Naive thymus-derived CD4-positive, alpha-beta T cell (primary cell): ENCODE data around the gene TRIL. TPM values are rescaled to one million over a fixed set of nuclear protein-coding genes. Genes with fewer than 3 reads are reported as not detected.

ENCODE experiments used
- ATAC-seq: fragments of 150-1000 bp; cut with Tn5 transposase; 2 replicates; pipeline ENCODE4 v1.10.0; 2021; ENCODE audit warnings: mild to moderate bottlenecking, moderate library complexity
- CTCF ChIA-PET: fragments of 350-600 bp; sonication (Branson Sonifier 250); formaldehyde crosslinking; loops from one replicate; lab custom pipeline; 2021; ENCODE audit warnings: antibody characterized with exemption; lab: Charles Lee
- POLR2A ChIA-PET: fragments of 350-600 bp; sonication (Branson Sonifier 250); formaldehyde crosslinking; loops from one replicate; lab custom pipeline; 2021; ENCODE audit warnings: antibody characterized with exemption, inconsistent platforms; lab: Charles Lee
- DNase-seq, 9 donors: peaks; one replicate each; pipeline versions ENCODE4 v3.0.0 to v3.0.0-alpha.2; 2020 to 2022; ENCODE audit warnings: mixed read lengths in 1 of 9
- H3K27ac ChIP-seq: one replicate; pipeline ENCODE4 v1.7.0; 2013; ENCODE audit warnings: mild to moderate bottlenecking, low read depth, low read length, moderate library complexity
- H3K27me3 ChIP-seq, 2 donors: one replicate each; pipeline ENCODE4 v1.7.0; 2013; ENCODE audit warnings: low read length in 2 of 2, mild to moderate bottlenecking in 2 of 2, moderate library complexity in 2 of 2; ENCODE audit not compliant: control insufficient read depth in 2 of 2, insufficient read depth in 2 of 2
- H3K36me3 ChIP-seq, 3 experiments: 1 replicate in 2 of 3; 2 replicates in 1 of 3; pipeline ENCODE4 v1.7.0; 2013; ENCODE audit warnings: low read length in 3 of 3, mild to moderate bottlenecking in 3 of 3, moderate library complexity in 1 of 3; ENCODE audit not compliant: insufficient read depth in 3 of 3, control insufficient read depth in 2 of 3
- H3K4me1 ChIP-seq, 2 donors: one replicate each; pipeline ENCODE4 v1.7.0; 2013; ENCODE audit warnings: low read length in 2 of 2, mild to moderate bottlenecking in 2 of 2, moderate library complexity in 1 of 2; ENCODE audit not compliant: control insufficient read depth in 2 of 2, insufficient read depth in 2 of 2
- H3K4me3 ChIP-seq: 2 replicates; pipeline ENCODE4 v1.7.0; 2013; ENCODE audit warnings: mild to moderate bottlenecking, low read length
- H3K9me3 ChIP-seq, 3 experiments: 1 replicate in 2 of 3; 2 replicates in 1 of 3; pipeline ENCODE4 v1.7.0; 2013; ENCODE audit warnings: low read length in 3 of 3; ENCODE audit not compliant: control insufficient read depth in 2 of 3
- H3K27ac Mint-ChIP-seq, 9 donors: one replicate each; pipeline ENCODE4 v1.8.0; 2020 to 2022; ENCODE audit warnings: mixed read lengths in 9 of 9, mild to moderate bottlenecking in 8 of 9, moderate library complexity in 5 of 9, inconsistent platforms in 2 of 9
- H3K27me3 Mint-ChIP-seq, 5 donors: one replicate each; pipeline ENCODE4 v1.8.0; 2021 to 2022; ENCODE audit warnings: mixed read lengths in 5 of 5, mild to moderate bottlenecking in 1 of 5
- H3K36me3 Mint-ChIP-seq, 5 donors: one replicate each; pipeline ENCODE4 v1.8.0; 2020 to 2022; ENCODE audit warnings: mixed read lengths in 5 of 5, mild to moderate bottlenecking in 3 of 5, inconsistent platforms in 1 of 5
- H3K4me1 Mint-ChIP-seq, 7 donors: one replicate each; pipeline ENCODE4 v1.8.0; 2020 to 2022; ENCODE audit warnings: mixed read lengths in 7 of 7, mild to moderate bottlenecking in 3 of 7, inconsistent platforms in 1 of 7
- H3K4me3 Mint-ChIP-seq, 10 donors: one replicate each; pipeline ENCODE4 v1.8.0; 2020 to 2022; ENCODE audit warnings: mild to moderate bottlenecking in 10 of 10, mixed read lengths in 10 of 10, moderate library complexity in 6 of 10, inconsistent platforms in 2 of 10
- H3K9me3 Mint-ChIP-seq, 11 donors: one replicate each; pipeline ENCODE4 v1.8.0; 2020 to 2022; ENCODE audit warnings: mixed read lengths in 11 of 11, mild to moderate bottlenecking in 4 of 11, inconsistent platforms in 1 of 11, moderate library complexity in 1 of 11
- intact Hi-C, 2 donors: fragments of 100-400 bp; cut with micrococcal nuclease; formaldehyde crosslinking; loops; one replicate each; pipeline ENCODE4 v1.15.1; 2023
- polyA plus RNA-seq, 2 donors: library from polyadenylated mRNA; unstranded; fragments of 300-500 nt; fragmentation: Illumina TruSeq; gene quantifications; one replicate each; pipeline ENCODE4 v1.2.3, GENCODE V29; 2021
- total RNA-seq, 6 experiments: library from RNA in 5 of 6; stranded (reverse) in 5 of 6; gene quantifications; 1 replicate in 5 of 6; 2 replicates in 1 of 6; pipeline ENCODE4 v1.2.3 and lab custom pipeline; 2021 to 2026

TRIL gene
- total and polyA plus RNA-seq, 7 experiments from 2014 or later: 0.07 TPM; not detected in 6

GRCh38 chr7:28984631-28985030, 26.5 kb upstream of the TRIL start:
- Histone ChIP-seq H3K27me3 (no peaks in the 10 kb centered on the region), H3K27ac (no peak overlapping the region), H3K36me3 (no peaks in the 10 kb centered on the region), H3K9me3 (no peaks in the 10 kb centered on the region), H3K4me3 (no peak overlapping the region), H3K4me1 (no peaks in the 10 kb centered on the region)
- no peaks in the 10 kb centered on the region for H3K36me3 Mint-ChIP-seq
- no peak overlapping the region for H3K27ac Mint-ChIP-seq
- no peak for ATAC-seq
- H3K4me1 Mint-ChIP-seq: peaks cover 0 to 3% (median 0%) of the 10 kb centered on the region in 7 donors
- POLR2A ChIA-PET: no interaction called here
- no peak overlapping the region for H3K4me3 Mint-ChIP-seq
- H3K27me3 Mint-ChIP-seq: peaks cover 0 to 35% (median 26%) of the 10 kb centered on the region in 5 donors
- intact Hi-C loops: no loop called here
- H3K9me3 Mint-ChIP-seq: peaks cover 0 to 3% (median 0%) of the 10 kb centered on the region in 11 donors
- DNase-seq: no peak
- CTCF ChIA-PET: no interaction called here

GRCh38 chr7:28984217-28984616, 26.1 kb upstream of the TRIL start:
- no peak for ATAC-seq
- CTCF ChIA-PET: no interaction called here
- no peak overlapping the region for H3K27ac Mint-ChIP-seq
- no peaks in the 10 kb centered on the region for H3K27me3 ChIP-seq
- peaks cover 0 to 35% (median 27%) of the 10 kb centered on the region in 5 donors for H3K27me3 Mint-ChIP-seq
- H3K4me3 Mint-ChIP-seq: no peak overlapping the region
- H3K4me1 ChIP-seq: no peaks in the 10 kb centered on the region
- H3K4me3 ChIP-seq: no peak overlapping the region
- POLR2A ChIA-PET: no interaction called here
- H3K9me3 ChIP-seq: no peaks in the 10 kb centered on the region
- H3K27ac ChIP-seq: no peak overlapping the region
- intact Hi-C loops: no loop called here
- peaks cover 0 to 3% (median 0%) of the 10 kb centered on the region in 7 donors for H3K4me1 Mint-ChIP-seq
- H3K36me3 Mint-ChIP-seq: no peaks in the 10 kb centered on the region
- DNase-seq: no peak
- H3K9me3 Mint-ChIP-seq: peaks cover 0 to 3% (median 0%) of the 10 kb centered on the region in 11 donors
- H3K36me3 ChIP-seq: no peaks in the 10 kb centered on the region

DNA sequence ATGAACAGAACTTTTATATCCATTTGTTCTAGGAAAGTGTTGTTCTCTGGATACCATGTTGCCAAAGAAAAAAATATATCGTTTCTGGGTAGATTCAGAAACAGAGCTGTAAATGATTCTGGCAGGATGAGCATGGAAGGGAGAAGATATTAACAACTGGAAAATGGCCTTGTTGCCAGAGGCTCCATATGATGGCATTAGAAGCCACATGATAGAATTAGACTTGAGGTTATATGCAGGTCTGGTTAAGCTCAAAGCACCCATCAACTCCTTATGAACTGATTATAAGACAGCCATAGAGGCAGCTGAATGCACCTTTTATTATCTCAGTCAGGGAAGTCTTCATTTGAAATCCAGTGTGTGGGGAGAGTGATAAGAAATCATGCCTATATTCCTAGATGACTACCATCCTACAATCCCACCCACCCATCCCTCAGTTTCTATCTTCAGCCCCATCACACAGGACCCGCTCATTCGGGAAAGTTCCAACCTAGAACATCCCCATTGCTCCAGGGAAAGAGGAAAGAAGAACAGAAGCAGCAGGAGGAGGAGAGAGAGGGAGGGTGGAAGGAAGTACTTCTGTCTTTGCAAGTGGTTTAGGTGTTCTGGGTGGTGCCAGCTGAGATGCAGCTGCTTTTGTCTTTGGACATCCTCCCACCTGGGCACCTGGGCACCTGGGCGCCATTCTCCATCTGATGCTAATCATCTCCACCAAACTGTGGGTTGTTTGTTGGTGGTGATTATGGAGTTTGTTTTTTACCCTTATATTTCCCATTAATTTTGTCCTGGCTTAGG, 25.5 kb upstream of the TRIL start:
- H3K4me3 Mint-ChIP-seq: no peak overlapping the region
- intact Hi-C loops: no loop called here
- Histone ChIP-seq H3K4me3 (no peak overlapping the region), H3K27ac (no peak overlapping the region), H3K36me3 (no peaks in the 10 kb centered on the region), H3K27me3 (no peaks in the 10 kb centered on the region), H3K9me3 (no peaks in the 10 kb centered on the region), H3K4me1 (no peaks in the 10 kb centered on the region)
- ATAC-seq (no peak), DNase-seq (no peak)
- no peaks in the 10 kb centered on the region for H3K36me3 Mint-ChIP-seq
- H3K4me1 Mint-ChIP-seq: peaks cover 0 to 3% (median 0%) of the 10 kb centered on the region in 7 donors
- POLR2A ChIA-PET: no interaction called here
- peaks cover 0 to 3% (median 0%) of the 10 kb centered on the region in 11 donors for H3K9me3 Mint-ChIP-seq
- CTCF ChIA-PET: no interaction called here
- H3K27me3 Mint-ChIP-seq: peaks cover 0 to 31% (median 21%) of the 10 kb centered on the region in 5 donors
- H3K27ac Mint-ChIP-seq: no peak overlapping the region

DNA sequence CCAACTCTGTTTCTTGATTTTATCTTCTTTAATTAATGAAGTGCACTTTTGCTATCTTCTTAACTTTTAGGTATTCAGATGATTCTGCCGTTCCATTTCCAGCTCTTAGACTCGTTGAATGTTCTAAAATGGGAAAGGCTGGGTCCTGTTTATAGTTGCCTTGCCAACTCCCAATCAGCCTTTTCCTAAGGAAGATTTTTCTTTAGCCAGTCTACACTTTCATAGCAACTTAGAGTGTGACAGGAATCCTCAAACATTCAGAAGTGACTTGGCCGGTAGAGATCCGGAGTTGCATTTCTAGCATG, 23.0 kb upstream of the TRIL start:
- ATAC-seq (no peak), DNase-seq (no peak)
- no peaks in the 10 kb centered on the region for H3K4me1 ChIP-seq
- H3K4me1 Mint-ChIP-seq: no peaks in the 10 kb centered on the region
- intact Hi-C loops: no loop called here
- peaks cover 0 to 2% (median 0%) of the 10 kb centered on the region in 11 donors for H3K9me3 Mint-ChIP-seq
- POLR2A ChIA-PET: no interaction called here
- H3K36me3 ChIP-seq: no peaks in the 10 kb centered on the region
- no peaks in the 10 kb centered on the region for H3K9me3 ChIP-seq
- peaks cover 0 to 27% (median 24%) of the 10 kb centered on the region in 5 donors for H3K27me3 Mint-ChIP-seq
- H3K4me3 Mint-ChIP-seq: no peak overlapping the region
- H3K27ac ChIP-seq: no peak overlapping the region
- H3K27ac Mint-ChIP-seq: no peak overlapping the region
- no peaks in the 10 kb centered on the region for H3K27me3 ChIP-seq
- no peaks in the 10 kb centered on the region for H3K36me3 Mint-ChIP-seq
- CTCF ChIA-PET: no interaction called here
- no peak overlapping the region for H3K4me3 ChIP-seq

DNA sequence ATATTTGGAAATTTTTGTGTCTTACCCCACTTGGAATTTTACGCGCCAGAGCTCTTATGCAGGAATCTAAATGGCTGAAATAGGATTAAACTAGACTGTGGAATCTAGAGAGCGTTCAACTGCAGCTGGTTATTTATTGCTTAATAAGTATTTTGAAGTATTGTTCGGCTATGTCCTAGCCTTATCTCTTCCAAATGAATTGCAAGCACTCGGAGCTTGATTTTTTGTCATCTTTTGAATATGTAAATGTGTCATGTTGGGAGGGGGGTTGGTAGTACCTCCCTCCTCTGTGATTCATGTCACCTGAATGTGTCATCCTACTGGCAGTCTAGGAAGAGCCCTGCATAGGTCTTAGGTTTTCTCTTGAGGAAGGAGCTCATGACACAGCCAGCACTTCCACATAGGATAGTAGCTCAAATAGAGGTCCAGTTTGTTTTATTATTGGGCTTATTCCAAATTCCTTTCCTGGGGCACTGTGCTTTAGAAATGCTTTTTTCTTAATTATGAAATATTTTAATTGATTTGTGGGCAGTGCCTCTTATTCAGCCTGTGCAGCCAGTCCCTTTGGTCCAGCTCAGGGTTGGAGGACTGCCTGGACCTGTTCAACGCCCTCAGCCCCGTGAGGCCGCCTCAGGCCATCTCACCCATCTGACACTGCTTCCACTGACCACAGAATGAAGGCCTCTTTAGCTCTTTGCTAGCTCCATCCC, 22.5 kb upstream of the TRIL start:
- ATAC-seq (no peak), DNase-seq (no peak)
- Mint-ChIP-seq H3K27ac (no peak overlapping the region), H3K4me1 (no peaks in the 10 kb centered on the region), H3K36me3 (no peaks in the 10 kb centered on the region), H3K9me3 (peaks cover 0 to 2% (median 0%) of the 10 kb centered on the region in 11 donors), H3K4me3 (no peak overlapping the region), H3K27me3 (peaks cover 0 to 28% (median 24%) of the 10 kb centered on the region in 5 donors)
- H3K27ac ChIP-seq: no peak overlapping the region
- CTCF ChIA-PET: no interaction called here
- POLR2A ChIA-PET: no interaction called here
- H3K9me3 ChIP-seq: no peaks in the 10 kb centered on the region
- no peak overlapping the region for H3K4me3 ChIP-seq
- no peaks in the 10 kb centered on the region for H3K4me1 ChIP-seq
- intact Hi-C loops: no loop called here
- no peaks in the 10 kb centered on the region for H3K27me3 ChIP-seq
- H3K36me3 ChIP-seq: no peaks in the 10 kb centered on the region

DNA sequence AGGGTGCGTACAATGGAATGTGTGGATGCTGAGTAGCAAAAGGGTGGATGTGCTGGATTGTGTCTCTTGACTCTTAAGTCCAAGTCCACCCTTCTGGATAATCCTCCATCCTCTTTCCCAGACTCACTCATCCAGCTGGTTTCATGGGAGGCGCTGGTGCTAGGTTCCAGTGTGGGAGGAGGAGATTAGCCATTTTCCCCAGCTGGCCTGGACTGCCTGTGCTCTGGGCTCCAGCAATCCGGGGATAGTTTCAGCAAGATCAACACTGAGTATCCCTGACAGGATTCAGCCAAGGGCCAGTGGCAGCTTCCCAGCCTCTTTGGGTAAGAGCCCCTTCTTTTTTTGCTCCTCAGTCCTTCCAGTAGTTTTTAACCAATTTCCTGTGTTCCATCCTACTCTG, 21.6 kb upstream of the TRIL start:
- no peaks in the 10 kb centered on the region for H3K36me3 ChIP-seq
- DNase-seq (no peak), ATAC-seq (no peak)
- Mint-ChIP-seq H3K4me3 (no peak overlapping the region), H3K27ac (no peak overlapping the region), H3K4me1 (no peaks in the 10 kb centered on the region), H3K36me3 (no peaks in the 10 kb centered on the region), H3K27me3 (peaks cover 0 to 31% (median 24%) of the 10 kb centered on the region in 5 donors), H3K9me3 (peaks cover 0 to 5% (median 1%) of the 10 kb centered on the region in 11 donors)
- no peaks in the 10 kb centered on the region for H3K4me1 ChIP-seq
- no peak overlapping the region for H3K4me3 ChIP-seq
- no peak overlapping the region for H3K27ac ChIP-seq
- ChIA-PET CTCF (no interaction called here), POLR2A (no interaction called here)
- H3K9me3 ChIP-seq: no peaks in the 10 kb centered on the region
- intact Hi-C loops: no loop called here
- H3K27me3 ChIP-seq: no peaks in the 10 kb centered on the region
